IMR-90 (cell line): ENCODE results near the gene PRAC2. TPM values are rescaled to one million over a fixed set of nuclear protein-coding genes. Genes with fewer than 3 reads are reported as not detected.

ENCODE experiments used
- ATAC-seq: fragments of 200-7000 bp; cut with Tn5 transposase; 2 replicates; pipeline ENCODE4 v1.9.1; 2020; ENCODE audit warnings: low read depth, mild to moderate bottlenecking, moderate library complexity
- BruUV-seq: library from RNA; stranded (reverse); fragments of 400-500 nt; replicated peaks from 2 replicates; lab custom pipeline; 2021; lab: Mats Ljungman, UMichigan
- CTCF ChIA-PET: fragments of 300-600 bp; formaldehyde crosslinking; extraction: SDS; loops from one replicate; lab custom pipeline; 2021; ENCODE audit warnings: antibody characterized with exemption; lab: Yijun Ruan, JAX
- POLR2A ChIA-PET: fragments of 300-600 bp; sonication (Branson Sonifier 250); formaldehyde crosslinking; loops from one replicate; lab custom pipeline; 2022; ENCODE audit warnings: antibody characterized with exemption; ENCODE audit not compliant: unreplicated experiment; lab: Charles Lee
- DNase-seq: peaks from one replicate; pipeline ENCODE4 v3.0.0; 2013
- H2AFZ ChIP-seq: replicated peaks from 2 replicates; pipeline ENCODE3; 2013; ENCODE audit warnings: low read length, mild to moderate bottlenecking; ENCODE audit not compliant: poor library complexity
- H2AK5ac ChIP-seq: 2 replicates; pipeline ENCODE4 v1.6.1; 2013; ENCODE audit warnings: low read depth, low read length, inconsistent platforms
- H2AK9ac ChIP-seq: replicated peaks from 2 replicates; pipeline ENCODE3; 2013; ENCODE audit warnings: mild to moderate bottlenecking, low read depth, low read length, moderate library complexity; ENCODE audit not compliant: poor library complexity
- H2BK120ac ChIP-seq: 2 replicates; pipeline ENCODE4 v1.6.1; 2013; ENCODE audit warnings: low read depth, low read length, inconsistent platforms
- H2BK15ac ChIP-seq: 3 replicates; pipeline ENCODE4 v1.6.1; 2013; ENCODE audit warnings: low read depth, low read length, inconsistent platforms
- H2BK20ac ChIP-seq: 2 replicates; pipeline ENCODE4 v1.6.1; 2013; ENCODE audit warnings: low read depth, mild to moderate bottlenecking, inconsistent platforms, low read length, moderate library complexity
- H2BK5ac ChIP-seq: 2 replicates; pipeline ENCODE4 v1.6.1; 2013; ENCODE audit warnings: mild to moderate bottlenecking, low read depth, low read length, inconsistent platforms; ENCODE audit not compliant: poor library complexity, severe bottlenecking
- H3K14ac ChIP-seq: replicated peaks from 2 replicates; pipeline ENCODE4 v1.6.1; 2013; ENCODE audit warnings: low read depth, low read length, inconsistent platforms
- H3K18ac ChIP-seq: 2 replicates; pipeline ENCODE4 v1.6.1; 2013; ENCODE audit warnings: low read depth, low read length, control low read depth
- H3K23ac ChIP-seq: 2 replicates; pipeline ENCODE4 v1.6.1; 2013; ENCODE audit warnings: low read depth, low read length, inconsistent platforms
- H3K27ac ChIP-seq: 2 replicates; pipeline ENCODE4 v1.5.1; 2013; ENCODE audit warnings: mild to moderate bottlenecking, control low read depth, low read length; ENCODE audit not compliant: insufficient read depth
- H3K27me3 ChIP-seq: 2 replicates; pipeline ENCODE4 v1.6.1; 2013; ENCODE audit warnings: low read length; ENCODE audit not compliant: control insufficient read depth, insufficient read depth
- H3K36me3 ChIP-seq: 2 replicates; pipeline ENCODE4 v1.6.1; 2013; ENCODE audit warnings: low read length, mixed read lengths; ENCODE audit not compliant: control insufficient read depth, insufficient read depth
- H3K4ac ChIP-seq: 2 replicates; pipeline ENCODE4 v1.6.1; 2013; ENCODE audit warnings: low read depth, low read length, inconsistent platforms
- H3K4me1 ChIP-seq: 2 replicates; pipeline ENCODE4 v1.6.1; 2013; ENCODE audit warnings: low read length, mixed read lengths; ENCODE audit not compliant: control insufficient read depth, insufficient read depth
- H3K4me2 ChIP-seq: 2 replicates; pipeline ENCODE4 v1.6.1; 2013; ENCODE audit warnings: low read depth, mild to moderate bottlenecking, control low read depth, low read length, moderate library complexity
- H3K4me3 ChIP-seq: 2 replicates; pipeline ENCODE4 v1.5.1; 2013; ENCODE audit warnings: low read depth, mild to moderate bottlenecking, control low read depth, low read length, moderate library complexity; ENCODE audit not compliant: insufficient read depth
- H3K56ac ChIP-seq: 2 replicates; pipeline ENCODE4 v1.6.1; 2013; ENCODE audit warnings: low read length, inconsistent platforms; ENCODE audit not compliant: insufficient read depth; ENCODE audit errors: extremely low read depth
- H3K79me1 ChIP-seq, 2 experiments: 2 replicates each; pipeline ENCODE4 v1.6.1; 2013; ENCODE audit warnings: low read length in 2 of 2, inconsistent platforms in 1 of 2, low read depth in 1 of 2
- H3K9ac ChIP-seq: 2 replicates; pipeline ENCODE4 v1.6.1; 2013; ENCODE audit warnings: low read depth, low read length, control low read depth
- H3K9me1 ChIP-seq: 2 replicates; pipeline ENCODE4 v1.6.1; 2013; ENCODE audit warnings: low read length, inconsistent platforms; ENCODE audit not compliant: insufficient read depth
- H3K9me3 ChIP-seq: 2 replicates; pipeline ENCODE4 v1.6.1; 2013; ENCODE audit warnings: low read length; ENCODE audit not compliant: control insufficient read depth, insufficient read depth
- H4K20me1 ChIP-seq: 2 replicates; pipeline ENCODE4 v1.6.1; 2013; ENCODE audit warnings: low read length, inconsistent platforms; ENCODE audit not compliant: insufficient read depth
- H4K5ac ChIP-seq: 2 replicates; pipeline ENCODE4 v1.6.1; 2013; ENCODE audit warnings: mild to moderate bottlenecking, low read depth, low read length, control low read depth
- H4K8ac ChIP-seq, 2 experiments: 2 replicates each; pipeline ENCODE4 v1.6.1; 2013; ENCODE audit warnings: low read depth in 2 of 2, low read length in 2 of 2, control low read depth in 1 of 2, inconsistent platforms in 1 of 2
- H4K91ac ChIP-seq: 2 replicates; pipeline ENCODE4 v1.6.1; 2013; ENCODE audit warnings: low read depth, low read length, inconsistent platforms; ENCODE audit not compliant: insufficient read depth
- BHLHE40 ChIP-seq: fragments of 150-350 bp; IDR thresholded peaks from 2 replicates; pipeline ENCODE4 v1.6.1; 2016; ENCODE audit warnings: mild to moderate bottlenecking, low read depth, low read length
- CEBPB ChIP-seq: IDR thresholded peaks from 2 replicates; pipeline ENCODE4 v1.6.1; 2012; ENCODE audit warnings: low read depth, low read length, improper control_type of control experiment
- CTCF ChIP-seq: conservative IDR thresholded peaks from 2 replicates; pipeline ENCODE4 v1.5.1; 2012; ENCODE audit warnings: mild to moderate bottlenecking, low read depth, low read length, improper control_type of control experiment
- MAZ ChIP-seq: IDR thresholded peaks from 2 replicates; pipeline ENCODE4 v1.6.1; 2012; ENCODE audit warnings: low read depth, mild to moderate bottlenecking, low read length, improper control_type of control experiment, moderate library complexity, borderline replicate concordance
- NFE2L2 ChIP-seq: fragments of 150-350 bp; IDR thresholded peaks from 2 replicates; pipeline ENCODE4 v1.6.1; 2016; ENCODE audit warnings: low read depth, mild to moderate bottlenecking, low read length
- RAD21 ChIP-seq: IDR thresholded peaks from 2 replicates; pipeline ENCODE4 v1.6.1; 2012; ENCODE audit warnings: low read length, improper control_type of control experiment
- RCOR1 ChIP-seq: IDR thresholded peaks from 2 replicates; pipeline ENCODE4 v1.6.1; 2012; ENCODE audit warnings: mild to moderate bottlenecking, low read length, improper control_type of control experiment; ENCODE audit not compliant: insufficient replicate concordance
- SMC3 ChIP-seq: fragments of 150-350 bp; IDR thresholded peaks from 2 replicates; pipeline ENCODE4 v1.6.1; 2016; ENCODE audit warnings: low read depth, mild to moderate bottlenecking, antibody characterized with exemption, low read length, moderate library complexity
- USF2 ChIP-seq: fragments of 150-350 bp; IDR thresholded peaks from 2 replicates; pipeline ENCODE4 v1.6.1; 2017; ENCODE audit warnings: mild to moderate bottlenecking, antibody characterized with exemption, low read length, low read depth
- WGBS, 2 experiments: methylation state at CpG; one replicate each; pipeline versions ENCODE4 v1.1.5 to v1.1.7; 2013; ENCODE audit warnings: missing lambda C conversion rate in 2 of 2; ENCODE audit not compliant: insufficient read length in 1 of 2; ENCODE audit errors: extremely low coverage in 2 of 2; 5-methylcytosine and 5-hydroxymethylcytosine counted together
- dilution Hi-C: fragments of 300-500 bp; cut with HindIII; formaldehyde crosslinking; loops from one replicate; pipeline ENCODE4 v1.14.3; 2018; ENCODE audit warnings: low sequenced_read_pairs; ENCODE audit not compliant: unreplicated experiment
- in situ Hi-C: fragments of 300-500 bp; cut with MboI; formaldehyde crosslinking; loops from 3 replicates; pipeline ENCODE4 v1.14.3; 2019; ENCODE audit warnings: low sequenced_read_pairs, inconsistent platforms, mixed read lengths
- intact Hi-C: fragments of 100-400 bp; cut with micrococcal nuclease; formaldehyde crosslinking; loops from 2 replicates; pipeline ENCODE4 v1.10.0; 2022
- polyA plus RNA-seq, 3 experiments: library from polyadenylated mRNA; depleted of rRNA; stranded (reverse); fragments of >200 nt; gene quantifications; 2 replicates each; pipeline ENCODE4 v1.2.3, GENCODE V29; 2012; ENCODE audit warnings: low replicate concordance in 1 of 3
- total RNA-seq: library from RNA; depleted of rRNA; stranded (reverse); fragments of >200 nt; gene quantifications from 2 replicates; pipeline ENCODE4 v1.2.3, GENCODE V29; 2012
- TF ChIP-seq, protein P1 (sequence below): fragments of 150-350 bp; IDR thresholded peaks from 2 replicates; pipeline ENCODE4 v1.6.1; 2016; ENCODE audit warnings: low read depth, mild to moderate bottlenecking, low read length, moderate library complexity, borderline replicate concordance

The PRAC2 gene
- total and polyA plus RNA-seq, 2 of the 4 experiments (the other 2 are of a cell fraction): not detected

GRCh38 chr17:48720266-48721008 is 2.5 kb upstream of the PRAC2 start:
- no peak overlapping the region for H3K14ac ChIP-seq
- peaks cover 18% of the 10 kb centered on the region for H3K9me3 ChIP-seq
- peaks cover 87% of the 10 kb centered on the region for H3K27me3 ChIP-seq
- H2BK120ac ChIP-seq: no peak overlapping the region
- CTCF ChIA-PET: interaction anchor here (0.6 kb wide), 1 partner anchor 165 kb away, joined by 5 read pairs; no protein-coding TSS in a partner anchor
- H4K20me1 ChIP-seq: 0 out of 2 replicates have a peak, but pooled peaks cover 8% of the 10 kb centered on the region
- H2BK20ac ChIP-seq: no peak overlapping the region
- H3K4me1 ChIP-seq: no peaks in the 10 kb centered on the region
- no peak overlapping the region for H2AK5ac ChIP-seq
- WGBS, 2 experiments: 6% methylated on average over 3 of the region's 11 CpGs; no CpG with 5 or more reads in 1 of the 2 experiments
- H2BK5ac ChIP-seq: no peak overlapping the region
- H3K36me3 ChIP-seq: no peaks in the 10 kb centered on the region
- no peak overlapping the region for H3K18ac ChIP-seq
- H3K9me1 ChIP-seq: no peaks in the 10 kb centered on the region
- H3K27ac ChIP-seq: no peak overlapping the region
- no peak overlapping the region for H4K8ac ChIP-seq
- no peak overlapping the region for H2AFZ ChIP-seq
- ATAC-seq (no peak), DNase-seq (no peak)
- H3K4ac ChIP-seq: no peak overlapping the region
- H3K4me3 ChIP-seq: no peak overlapping the region
- TF ChIP-seq, protein P1, sequence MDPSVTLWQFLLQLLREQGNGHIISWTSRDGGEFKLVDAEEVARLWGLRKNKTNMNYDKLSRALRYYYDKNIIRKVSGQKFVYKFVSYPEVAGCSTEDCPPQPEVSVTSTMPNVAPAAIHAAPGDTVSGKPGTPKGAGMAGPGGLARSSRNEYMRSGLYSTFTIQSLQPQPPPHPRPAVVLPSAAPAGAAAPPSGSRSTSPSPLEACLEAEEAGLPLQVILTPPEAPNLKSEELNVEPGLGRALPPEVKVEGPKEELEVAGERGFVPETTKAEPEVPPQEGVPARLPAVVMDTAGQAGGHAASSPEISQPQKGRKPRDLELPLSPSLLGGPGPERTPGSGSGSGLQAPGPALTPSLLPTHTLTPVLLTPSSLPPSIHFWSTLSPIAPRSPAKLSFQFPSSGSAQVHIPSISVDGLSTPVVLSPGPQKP: no peak
- TF ChIP-seq USF2: no peak
- TF ChIP-seq BHLHE40: no peak
- TF ChIP-seq CEBPB: no peak
- no peak for TF ChIP-seq NFE2L2
- TF ChIP-seq CTCF: no peak
- TF ChIP-seq MAZ: no peak
- TF ChIP-seq RAD21: no peak
- no peak for TF ChIP-seq RCOR1
- TF ChIP-seq SMC3: no peak
- H2AK9ac ChIP-seq: no peak overlapping the region
- intact Hi-C loops (loop anchor here (10.0 kb wide), 1 partner anchor 314 kb away; no protein-coding TSS in a partner anchor), dilution Hi-C loops (no loop called here), in situ Hi-C loops (loop anchor here (10.0 kb wide), 1 partner anchor 314 kb away; no protein-coding TSS in a partner anchor)
- no peak overlapping the region for H4K91ac ChIP-seq
- H2BK15ac ChIP-seq: no peak overlapping the region
- POLR2A ChIA-PET: no interaction called here
- H3K23ac ChIP-seq: no peak overlapping the region
- no peak overlapping the region for H3K56ac ChIP-seq
- no TSS peak for BruUV-seq
- no peak overlapping the region for H4K5ac ChIP-seq
- H3K4me2 ChIP-seq: no peak overlapping the region
- no peaks in the 10 kb centered on the region for H3K79me1 ChIP-seq
- H3K9ac ChIP-seq: no peak overlapping the region
